GM18505 (cell line): Measurements from ENCODE around the gene RHOB.
A peak's percentile ranks its signal among the peaks of the same experiment; 100 is the strongest.
"Not testable (repeated sequence)": the region's sequence is repeated elsewhere in the genome, so short reads cannot be mapped to it uniquely, and the experiment has no call there.

Experiments used
- ATAC-seq: cut with Tn5 transposase; IDR thresholded peaks from one replicate; pipeline ENCODE4 v1.9.1; 2021; ENCODE audit not compliant: unreplicated experiment
- POLR2A ChIP-seq: IDR thresholded peaks from 4 replicates; pipeline ENCODE4 v1.6.1; 2011; ENCODE audit warnings: borderline replicate concordance; ENCODE audit not compliant: insufficient read depth, insufficient read length; ENCODE audit errors: extremely low read depth

RHOB gene

GRCh38 chr2:20425884-20426283 lies 21.0 kb upstream of the RHOB start:
- ATAC-seq = no peak
- no peak for TF ChIP-seq POLR2A

- TF ChIP-seq POLR2A = no peak
- no peak for ATAC-seq
Measured at GRCh38 chr2:20427931-20428526, 18.8 kb upstream of the RHOB start.

- no peak for ATAC-seq
- no peak for TF ChIP-seq POLR2A
Measured at GRCh38 chr2:20428717-20429490, 18.0 kb upstream of the RHOB start.

GRCh38 chr2:20429528-20429927 lies 17.3 kb upstream of the RHOB start:
- no peak for TF ChIP-seq POLR2A
- peak; percentile 57 for ATAC-seq

- no peak for ATAC-seq
Measured at GRCh38 chr2:20430035-20430434, 16.8 kb upstream of the RHOB start.

GRCh38 chr2:20430461-20431300 lies 16.2 kb upstream of the RHOB start:
- ATAC-seq = no peak
- TF ChIP-seq POLR2A = no peak

More at GRCh38 chr2:20430035-20430434, 16.8 kb upstream of the RHOB start:
- no peak for TF ChIP-seq POLR2A

- ATAC-seq = no peak
- TF ChIP-seq POLR2A = no peak
Measured at GRCh38 chr2:20431301-20431698, 15.6 kb upstream of the RHOB start.

- no peak for TF ChIP-seq POLR2A
- ATAC-seq = no peak
Measured at GRCh38 chr2:20431772-20432171, 15.1 kb upstream of the RHOB start.

GRCh38 chr2:20432714-20433113 lies 14.2 kb upstream of the RHOB start:
- ATAC-seq = no peak
- no peak for TF ChIP-seq POLR2A

GRCh38 chr2:20433249-20433648 lies 13.6 kb upstream of the RHOB start:
- no peak for ATAC-seq
- TF ChIP-seq POLR2A = no peak

- no peak for TF ChIP-seq POLR2A
- ATAC-seq = no peak
Measured at GRCh38 chr2:20433946-20434553, 12.8 kb upstream of the RHOB start.

GRCh38 chr2:20434588-20435294 lies 12.1 kb upstream of the RHOB start:
- TF ChIP-seq POLR2A = no peak
- ATAC-seq = no peak

- ATAC-seq = not testable (repeated sequence)
Measured at GRCh38 chr2:20435456-20435855, 11.4 kb upstream of the RHOB start.

GRCh38 chr2:20436716-20437470 lies 10.0 kb upstream of the RHOB start:
- ATAC-seq = no peak
- no peak for TF ChIP-seq POLR2A
